GM12878 (cell line): ENCODE results near the gene SYT12. TPM values are rescaled to one million over a fixed set of nuclear protein-coding genes. Genes with fewer than 3 reads are reported as not detected.

Source experiments
- ATAC-seq: fragments of 200-7000 bp; cut with Tn5 transposase; 3 replicates; pipeline ENCODE4 v1.9.1; 2020; ENCODE audit warnings: mild to moderate bottlenecking, moderate library complexity
- BruUV-seq: library from RNA; stranded (reverse); fragments of 400-500 nt; replicated peaks from 2 replicates; lab custom pipeline; 2021; lab: Mats Ljungman, UMichigan
- CTCF ChIA-PET: fragments of 300-600 bp; sonication (Branson Sonifier 250); formaldehyde crosslinking; extraction: SDS; loops from one replicate; lab custom pipeline; 2021; ENCODE audit warnings: inconsistent platforms; lab: Yijun Ruan, JAX
- POLR2A ChIA-PET: fragments of 350-600 bp; formaldehyde crosslinking; extraction: SDS; loops from one replicate; lab custom pipeline; 2021; ENCODE audit warnings: inconsistent platforms; lab: Charles Lee
- RAD21 ChIA-PET: fragments of 300-600 bp; sonication (Branson Sonifier 250); formaldehyde crosslinking; loops from one replicate; lab custom pipeline; 2023; ENCODE audit warnings: antibody characterized with exemption; ENCODE audit not compliant: unreplicated experiment; lab: Charles Lee
- SMC1A ChIA-PET: fragments of 300-600 bp; sonication (Branson Sonifier 250); formaldehyde crosslinking; loops from one replicate; lab custom pipeline; 2023; ENCODE audit not compliant: unreplicated experiment, uncharacterized antibody; lab: Charles Lee
- DNase-seq: peaks from one replicate; pipeline ENCODE4 v3.0.0-alpha.2; 2011; ENCODE audit warnings: low read depth, low spot score
- FAIRE-seq: peaks from 3 replicates; lab custom pipeline; 2011; peaks lifted over from hg19 to GRCh38; lab: Jason Lieb, UNC
- H2AFZ ChIP-seq: 2 replicates; pipeline ENCODE4 v1.6.0; 2011; ENCODE audit warnings: low read depth, low read length, control low read depth; ENCODE audit not compliant: control insufficient read depth
- H3K27ac ChIP-seq: 2 replicates; pipeline ENCODE4 v1.5.1; 2011; ENCODE audit warnings: control low read depth; ENCODE audit not compliant: control insufficient read depth, insufficient read depth
- H3K27me3 ChIP-seq, 2 experiments: replicated peaks in 1 of 2; 2 replicates each; pipeline versions ENCODE4 v1.6.0 to v1.6.1; 2011; ENCODE audit warnings: low read length in 1 of 2; ENCODE audit not compliant: control insufficient read depth in 2 of 2, insufficient read depth in 2 of 2
- H3K36me3 ChIP-seq, 2 experiments: 2 replicates each; pipeline ENCODE4 v1.5.1; 2011; ENCODE audit warnings: low read length in 1 of 2; ENCODE audit not compliant: control insufficient read depth in 2 of 2, insufficient read depth in 2 of 2
- H3K4me1 ChIP-seq: 2 replicates; pipeline ENCODE4 v1.6.1; 2011; ENCODE audit warnings: mild to moderate bottlenecking, low read length, moderate library complexity, mixed read lengths; ENCODE audit not compliant: control insufficient read depth, insufficient read depth
- H3K4me2 ChIP-seq: 2 replicates; pipeline ENCODE4 v1.6.0; 2011; ENCODE audit warnings: control low read depth; ENCODE audit not compliant: control insufficient read depth, insufficient read depth
- H3K4me3 ChIP-seq: fragments of 200-600 bp; sonication (generic); 2 replicates; pipeline ENCODE4 v1.5.1; 2016
- H3K79me2 ChIP-seq: 2 replicates; pipeline ENCODE4 v1.6.0; 2011; ENCODE audit warnings: low read length; ENCODE audit not compliant: control insufficient read depth, insufficient read depth
- H3K9ac ChIP-seq: 2 replicates; pipeline ENCODE4 v1.8.0; 2011; ENCODE audit warnings: low read length, control low read depth, mixed read lengths; ENCODE audit not compliant: control insufficient read depth, insufficient read depth
- H3K9me3 ChIP-seq: replicated peaks from 3 replicates; pipeline ENCODE4 v1.5.1; 2011; ENCODE audit warnings: mild to moderate bottlenecking, low read length; ENCODE audit not compliant: control insufficient read depth, insufficient read depth
- H4K20me1 ChIP-seq: 2 replicates; pipeline ENCODE4 v1.6.0; 2011; ENCODE audit not compliant: control insufficient read depth, insufficient read depth
- ATF7 ChIP-seq: fragments of 450-650 bp; IDR thresholded peaks from 2 replicates; pipeline ENCODE4 v1.6.1; 2016; ENCODE audit warnings: low read depth, mild to moderate bottlenecking
- CUX1 ChIP-seq: IDR thresholded peaks from 2 replicates; pipeline ENCODE4 v1.6.1; 2012; ENCODE audit warnings: improper control_type of control experiment, low read depth, low read length; ENCODE audit not compliant: insufficient replicate concordance
- ELK1 ChIP-seq: IDR thresholded peaks from 2 replicates; pipeline ENCODE4 v1.6.1; 2012; ENCODE audit warnings: low read depth, low read length, improper control_type of control experiment
- GABPA ChIP-seq: IDR thresholded peaks from 2 replicates; pipeline ENCODE4 v1.6.1; 2014; ENCODE audit warnings: antibody characterized with exemption, low read depth, mild to moderate bottlenecking, inconsistent platforms
- JUND ChIP-seq: IDR thresholded peaks from 2 replicates; pipeline ENCODE4 v1.6.1; 2012; ENCODE audit warnings: low read depth, mild to moderate bottlenecking, low read length, improper control_type of control experiment, moderate library complexity
- NFYB ChIP-seq: IDR thresholded peaks from 2 replicates; pipeline ENCODE4 v1.6.1; 2011; ENCODE audit warnings: low read depth, mild to moderate bottlenecking, low read length, improper control_type of control experiment, moderate library complexity; ENCODE audit not compliant: insufficient read depth
- WGBS: methylation state at CpG from one replicate; pipeline ENCODE4 v1.1.6; 2016; ENCODE audit warnings: low lambda C conversion rate; ENCODE audit not compliant: insufficient replicate concordance, insufficient coverage; ENCODE audit errors: missing lambda C conversion rate; 5-methylcytosine and 5-hydroxymethylcytosine counted together
- in situ Hi-C: fragments of 300-500 bp; cut with MboI; formaldehyde crosslinking; loops from 9 replicates; pipeline ENCODE4 v1.14.3; 2018; ENCODE audit warnings: mixed read lengths
- intact Hi-C: fragments of 100-400 bp; cut with micrococcal nuclease; formaldehyde crosslinking; loops from one replicate; pipeline ENCODE4 v1.14.2; 2022; ENCODE audit not compliant: unreplicated experiment
- polyA plus RNA-seq, 11 experiments: library from polyadenylated mRNA; depleted of rRNA in 4 of 11; unstranded in 6 of 11; stranded (reverse) in 5 of 11; fragments of >200 nt; fragmentation: Nextera tagmentation in 4 of 11; fragmentation: Illumina TruSeq in 1 of 11; extraction: Ambion mirVana in 4 of 11; extraction: Trizol in 1 of 11; gene quantifications; 1 replicate in 1 of 11; 2 replicates in 10 of 11; pipeline versions ENCODE4 v1.2.1 to v1.2.3, GENCODE V29; 2011 to 2016; ENCODE audit warnings: inconsistent platforms in 2 of 11, missing spikeins in 2 of 11, low read depth in 1 of 11
- total RNA-seq, 4 experiments: library from RNA; depleted of rRNA in 3 of 4; stranded (reverse); fragments of >200 nt in 3 of 4; fragmentation: Illumina TruSeq in 1 of 4; extraction: Trizol in 1 of 4; gene quantifications; 2 replicates each; pipeline versions ENCODE4 v1.2.1 to v1.2.3, GENCODE V29; 2013 to 2021

Gene SYT12
- total and polyA plus RNA-seq, 10 of the 15 experiments (the other 5 are each of a cell fraction or from before 2014, with no cell fraction given) = 0.02 to 2.3 (median 0.84) TPM; not detected in 1

- WGBS = 61% methylated on average over 6 of the region's 6 CpGs
- Histone ChIP-seq H2AFZ (no peak overlapping the region), H3K9ac (no peak overlapping the region), H3K27ac (no peak overlapping the region), H3K9me3 (no peaks in the 10 kb centered on the region; the same call in 2 of the 3 replicates), H3K4me2 (no peak overlapping the region), H4K20me1 (no peaks in the 10 kb centered on the region), H3K4me1 (peaks cover 6% of the 10 kb centered on the region; the same call in 1 of the 2 replicates), H3K4me3 (no peak overlapping the region), H3K36me3 (no peaks in the 10 kb centered on the region)
- ChIA-PET SMC1A (no interaction called here), POLR2A (no interaction called here), RAD21 (interaction anchor here (0.7 kb wide), 1 partner anchor 893 kb away, joined by 3 read pairs; no protein-coding TSS in a partner anchor)
- DNase-seq (no peak), ATAC-seq (no peak), FAIRE-seq (no peak)
- no TSS peak for BruUV-seq
- intact Hi-C loops = no loop called here
- TF ChIP-seq CUX1 (no peak), ATF7 (no peak), GABPA (no peak), JUND (no peak), NFYB (no peak), ELK1 (no peak)
- TF ChIP-seq, all 136 proteins: peak for 0
- Histone ChIP-seq H3K27me3 (no peaks in the 10 kb centered on the region; a peak in 1 of 4 replicates), H3K79me2 (no peaks in the 10 kb centered on the region)
- in situ Hi-C loops = no loop called here
- CTCF ChIA-PET = no interaction called here
Observed at GRCh38 chr11:66978717-66979116, 44.2 kb upstream of the SYT12 start.
